Mesenchymal stem cell (in vitro differentiated cells and primary cell): ENCODE results near the gene CCND1.

ENCODE experiments used
- DNase-seq: peaks from one replicate; pipeline ENCODE4 v3.0.0-alpha.2; 2013
- H2AFZ ChIP-seq: one replicate; pipeline ENCODE4 v1.6.1; 2013; ENCODE audit warnings: low read depth, mild to moderate bottlenecking, control low read depth, inconsistent platforms, low read length, moderate library complexity
- H2AK5ac ChIP-seq: 2 replicates; pipeline ENCODE4 v1.6.1; 2013; ENCODE audit warnings: low read length, moderate library complexity, mild to moderate bottlenecking, inconsistent platforms; ENCODE audit not compliant: severe bottlenecking
- H2BK120ac ChIP-seq: one replicate; pipeline ENCODE4 v1.6.1; 2013; ENCODE audit warnings: low read depth, mild to moderate bottlenecking, inconsistent platforms, low read length, moderate library complexity
- H2BK12ac ChIP-seq, 2 experiments: one replicate each; pipeline ENCODE4 v1.6.1; 2013; ENCODE audit warnings: inconsistent platforms in 2 of 2, low read length in 2 of 2, mild to moderate bottlenecking in 2 of 2, moderate library complexity in 2 of 2, control low read depth in 1 of 2
- H2BK15ac ChIP-seq: one replicate; pipeline ENCODE4 v1.6.1; 2013; ENCODE audit warnings: mild to moderate bottlenecking, low read depth, inconsistent platforms; ENCODE audit not compliant: poor library complexity, severe bottlenecking
- H2BK5ac ChIP-seq: 2 replicates; pipeline ENCODE4 v1.6.1; 2013; ENCODE audit warnings: low read depth, mild to moderate bottlenecking, low read length, control low read depth, inconsistent platforms; ENCODE audit not compliant: poor library complexity, severe bottlenecking
- H3K14ac ChIP-seq, 2 experiments: one replicate each; pipeline ENCODE4 v1.6.1; 2013; ENCODE audit warnings: inconsistent platforms in 2 of 2, low read length in 2 of 2, control low read depth in 1 of 2, mild to moderate bottlenecking in 1 of 2, moderate library complexity in 1 of 2
- H3K18ac ChIP-seq, 2 experiments: one replicate each; pipeline ENCODE4 v1.6.1; 2013; ENCODE audit warnings: inconsistent platforms in 2 of 2, low read length in 2 of 2, control low read depth in 1 of 2, low read depth in 1 of 2, mild to moderate bottlenecking in 1 of 2
- H3K23ac ChIP-seq, 2 experiments: one replicate each; pipeline ENCODE4 v1.6.1; 2013; ENCODE audit warnings: inconsistent platforms in 2 of 2, low read length in 2 of 2, mild to moderate bottlenecking in 2 of 2, moderate library complexity in 2 of 2, control low read depth in 1 of 2
- H3K27ac ChIP-seq: 2 replicates; pipeline ENCODE4 v1.5.1; 2013; ENCODE audit warnings: mild to moderate bottlenecking, moderate library complexity, low read length, control low read depth, inconsistent platforms; ENCODE audit not compliant: poor library complexity, severe bottlenecking
- H3K27me3 ChIP-seq, 2 experiments: 2 replicates each; pipeline versions ENCODE4 v1.6.1 to v1.7.0; 2013; ENCODE audit warnings: low read length in 2 of 2, mild to moderate bottlenecking in 2 of 2, moderate library complexity in 2 of 2, control low read depth in 1 of 2, inconsistent platforms in 1 of 2; ENCODE audit not compliant: control insufficient read depth in 1 of 2, insufficient read depth in 1 of 2
- H3K36me3 ChIP-seq, 2 experiments: 2 replicates each; pipeline versions ENCODE4 v1.6.1 to v1.7.0; 2013; ENCODE audit warnings: low read length in 2 of 2, control low read depth in 1 of 2, inconsistent platforms in 1 of 2, low read depth in 1 of 2, mild to moderate bottlenecking in 1 of 2; ENCODE audit not compliant: insufficient read depth in 2 of 2, control insufficient read depth in 1 of 2
- H3K4ac ChIP-seq, 2 experiments: one replicate each; pipeline ENCODE4 v1.6.1; 2013; ENCODE audit warnings: inconsistent platforms in 2 of 2, low read length in 2 of 2, mild to moderate bottlenecking in 2 of 2, moderate library complexity in 2 of 2, control low read depth in 1 of 2, low read depth in 1 of 2
- H3K4me1 ChIP-seq: 2 replicates; pipeline ENCODE4 v1.6.1; 2013; ENCODE audit warnings: low read depth, low read length, control low read depth; ENCODE audit not compliant: control insufficient read depth, insufficient read depth
- H3K4me2 ChIP-seq: 2 replicates; pipeline ENCODE4 v1.6.1; 2013; ENCODE audit warnings: low read length, mild to moderate bottlenecking, inconsistent platforms; ENCODE audit not compliant: poor library complexity, severe bottlenecking
- H3K4me3 ChIP-seq, 2 experiments: 2 replicates each; pipeline versions ENCODE4 v1.5.1 to v1.7.0; 2013; ENCODE audit warnings: low read length in 2 of 2, mild to moderate bottlenecking in 2 of 2, control low read depth in 1 of 2, low read depth in 1 of 2; ENCODE audit not compliant: insufficient read depth in 1 of 2
- H3K79me1 ChIP-seq: replicated peaks from 2 replicates; pipeline ENCODE4 v1.6.1; 2013; ENCODE audit warnings: mild to moderate bottlenecking, control low read depth, low read length, inconsistent platforms; ENCODE audit not compliant: poor library complexity, severe bottlenecking
- H3K9ac ChIP-seq: 2 replicates; pipeline ENCODE4 v1.7.0; 2013; ENCODE audit warnings: mild to moderate bottlenecking, low read length, moderate library complexity
- H3K9me3 ChIP-seq: 2 replicates; pipeline ENCODE4 v1.7.0; 2013; ENCODE audit warnings: mild to moderate bottlenecking, low read length; ENCODE audit not compliant: control insufficient read depth
- H4K8ac ChIP-seq: one replicate; pipeline ENCODE4 v1.6.1; 2013; ENCODE audit warnings: inconsistent platforms, mild to moderate bottlenecking, low read length, moderate library complexity
- H4K91ac ChIP-seq: one replicate; pipeline ENCODE4 v1.6.1; 2013; ENCODE audit warnings: mild to moderate bottlenecking, low read length, inconsistent platforms
- WGBS: methylation state at CpG from one replicate; pipeline ENCODE4 v1.1.7; 2013; ENCODE audit warnings: mixed read lengths; 5-methylcytosine and 5-hydroxymethylcytosine counted together

Gene CCND1

GRCh38 chr11:69653406-69653960 lies 12.5 kb downstream of the CCND1 start:
- Histone ChIP-seq H2AFZ (no peak overlapping the region), H3K4me3 (no peak overlapping the region), H3K4ac (no peak overlapping the region), H4K91ac (no peak overlapping the region), H3K9ac (no peak overlapping the region), H3K14ac (no peak overlapping the region), H3K23ac (no peak overlapping the region), H4K8ac (no peak overlapping the region), H3K36me3 (peaks cover 58 to 62% of the 10 kb centered on the region in 2 experiments), H3K27me3 (no peaks in the 10 kb centered on the region), H2BK12ac (no peak overlapping the region), H3K4me2 (no peak overlapping the region), H2AK5ac (no peak overlapping the region), H2BK15ac (no peak overlapping the region), H3K18ac (no peak overlapping the region), H3K9me3 (no peaks in the 10 kb centered on the region), H3K4me1 (peaks cover 23% of the 10 kb centered on the region), H3K79me1 (peaks cover 17% of the 10 kb centered on the region), H2BK5ac (no peak overlapping the region), H2BK120ac (no peak overlapping the region), H3K27ac (no peak overlapping the region)
- DNase-seq = no peak
- 97% methylated on average over 15 of the region's 23 CpGs for WGBS

GRCh38 chr11:69654001-69654659 lies 13.2 kb downstream of the CCND1 start:
- H3K36me3 ChIP-seq = peaks cover 51 to 56% of the 10 kb centered on the region in 2 experiments
- no peak overlapping the region for H3K27ac ChIP-seq
- H3K4me3 ChIP-seq = no peak overlapping the region
- H2BK120ac ChIP-seq = no peak overlapping the region
- H2BK5ac ChIP-seq = no peak overlapping the region
- no peak overlapping the region for H3K23ac ChIP-seq
- H3K18ac ChIP-seq = no peak overlapping the region
- H3K4me1 ChIP-seq = peaks cover 23% of the 10 kb centered on the region
- no peak overlapping the region for H2BK12ac ChIP-seq
- no peak overlapping the region for H4K91ac ChIP-seq
- 95% methylated on average over 38 of the region's 38 CpGs for WGBS
- H4K8ac ChIP-seq = no peak overlapping the region
- no peak for DNase-seq
- H3K27me3 ChIP-seq = no peaks in the 10 kb centered on the region
- H2AK5ac ChIP-seq = no peak overlapping the region
- H3K9me3 ChIP-seq = no peaks in the 10 kb centered on the region
- H3K4me2 ChIP-seq = no peak overlapping the region
- no peak overlapping the region for H2BK15ac ChIP-seq
- peaks cover 13% of the 10 kb centered on the region for H3K79me1 ChIP-seq
- H2AFZ ChIP-seq = no peak overlapping the region
- no peak overlapping the region for H3K14ac ChIP-seq
- no peak overlapping the region for H3K4ac ChIP-seq
- no peak overlapping the region for H3K9ac ChIP-seq

- H3K18ac ChIP-seq = no peak overlapping the region
- H3K4ac ChIP-seq = no peak overlapping the region
- H3K9me3 ChIP-seq = no peaks in the 10 kb centered on the region
- H4K8ac ChIP-seq = peak overlapping the region; percentile 9
- no peaks in the 10 kb centered on the region for H3K27me3 ChIP-seq
- no peak overlapping the region for H3K27ac ChIP-seq
- no peak overlapping the region for H2AK5ac ChIP-seq
- no peak overlapping the region for H3K4me2 ChIP-seq
- H3K36me3 ChIP-seq = peaks cover 44 to 48% of the 10 kb centered on the region in 2 experiments
- no peak overlapping the region for H3K14ac ChIP-seq
- H2BK120ac ChIP-seq = no peak overlapping the region
- H4K91ac ChIP-seq = no peak overlapping the region
- WGBS = 81% methylated on average over 27 of the region's 27 CpGs
- H2BK5ac ChIP-seq = no peak overlapping the region
- no peak overlapping the region for H2AFZ ChIP-seq
- peaks cover 21% of the 10 kb centered on the region for H3K4me1 ChIP-seq
- peak overlapping the region in 1 of 2 experiments; percentile 62 for H3K23ac ChIP-seq
- peak; percentile 30 for DNase-seq
- H3K79me1 ChIP-seq = peaks cover 11% of the 10 kb centered on the region
- H3K4me3 ChIP-seq = no peak overlapping the region
- peak overlapping the region; percentile 22 for H3K9ac ChIP-seq
- no peak overlapping the region for H2BK15ac ChIP-seq
- H2BK12ac ChIP-seq = no peak overlapping the region
Measured at GRCh38 chr11:69654660-69655478, 13.9 kb downstream of the CCND1 start.
